GM19452 (cell line): ENCODE results near the gene NDRG3.

Source experiments
- ATAC-seq: cut with Tn5 transposase; IDR thresholded peaks from one replicate; pipeline ENCODE4 v1.9.1; 2021; ENCODE audit not compliant: unreplicated experiment

The NDRG3 gene

GRCh38 chr20:36745927-36746659, at the start of gene NDRG3:
Gene NDRG3, minus strand, starts transcription at chr20:36746090. Its CDS starts 24,355 bp downstream, at chr20:36721735.
- peak; percentile 88 for ATAC-seq

DNA sequence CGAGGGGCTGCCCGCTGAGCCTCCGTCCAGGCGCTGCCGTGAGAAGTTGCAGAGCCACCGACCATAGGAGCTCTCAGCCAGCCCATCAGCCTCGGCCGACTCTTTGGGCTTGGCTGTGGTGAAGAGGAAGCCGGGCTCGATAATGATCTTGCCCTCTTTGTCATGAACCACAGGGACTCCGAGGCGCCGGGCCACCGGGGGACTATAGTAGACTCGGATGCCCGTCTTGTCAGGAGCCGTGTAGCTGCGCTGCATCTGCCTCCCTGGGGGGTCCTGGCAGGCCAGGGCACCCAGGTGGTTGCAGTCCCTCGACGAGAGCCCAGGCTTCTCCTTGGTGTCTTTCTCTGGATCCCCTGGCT, 48.2 kb upstream of the NDRG3 start:
- no peak for ATAC-seq

DNA sequence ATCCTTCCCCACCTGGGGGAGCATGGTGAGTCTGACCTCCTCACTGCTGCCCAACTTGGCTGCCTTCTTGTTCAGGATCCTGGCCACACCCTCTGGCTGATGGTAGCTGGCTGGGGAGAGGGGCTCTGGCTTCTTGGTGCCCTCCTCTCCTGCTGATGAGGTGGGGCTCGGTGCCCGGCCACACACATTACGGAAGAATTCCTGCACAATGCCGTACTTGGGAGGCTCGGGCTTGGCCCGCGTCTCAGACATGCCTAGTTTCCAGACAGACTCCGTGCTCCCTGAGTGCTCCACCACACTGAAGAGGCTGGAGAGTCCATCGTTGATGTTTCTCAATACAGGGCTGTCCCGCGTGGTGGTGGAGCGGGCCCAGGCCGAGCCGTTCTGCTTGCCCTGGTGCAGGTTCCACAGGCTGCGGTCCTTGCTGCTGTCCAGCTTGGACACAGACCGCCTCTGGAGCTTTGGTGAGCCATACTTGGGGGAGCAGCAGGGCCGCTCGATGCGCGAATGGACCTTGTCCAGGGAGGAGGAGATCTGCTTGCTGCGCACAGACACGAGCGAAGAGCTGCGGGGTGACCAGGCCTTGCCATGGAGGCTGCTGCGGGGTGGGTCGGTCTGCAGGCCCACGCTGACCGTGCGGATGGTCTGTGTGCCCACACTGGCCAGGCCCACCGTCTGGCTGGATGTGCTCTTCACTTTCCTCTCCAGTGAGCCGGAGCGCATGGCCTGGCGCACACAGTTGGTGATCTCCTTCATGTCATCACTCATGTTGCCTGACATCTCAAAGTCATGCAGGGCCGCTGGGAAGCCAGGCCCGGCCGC, 47.6 kb upstream of the NDRG3 start:
- no peak for ATAC-seq

DNA sequence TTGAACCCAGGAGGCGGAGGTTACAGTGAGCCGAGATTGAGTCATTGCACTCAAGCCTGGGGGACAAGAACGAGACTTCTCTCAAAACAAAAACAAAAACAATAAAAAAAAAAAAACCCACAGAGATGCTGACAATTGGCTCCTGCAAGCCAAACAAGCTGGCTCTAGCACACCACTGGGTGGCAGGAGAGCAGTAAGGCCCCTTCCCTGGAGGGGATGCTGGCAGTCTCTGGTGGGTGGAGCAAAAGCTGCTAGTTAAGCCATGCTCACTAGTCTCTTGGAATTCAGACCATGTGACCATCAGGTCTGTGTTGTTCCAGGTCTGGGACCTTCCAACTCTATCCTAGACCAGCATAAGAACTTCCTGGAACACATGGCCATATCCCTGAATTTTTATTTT, 46.5 kb upstream of the NDRG3 start:
- no peak for ATAC-seq

- no peak for ATAC-seq
These were observed 46.0 kb upstream of the NDRG3 start for GRCh38 chr20:36791862-36792261.

DNA sequence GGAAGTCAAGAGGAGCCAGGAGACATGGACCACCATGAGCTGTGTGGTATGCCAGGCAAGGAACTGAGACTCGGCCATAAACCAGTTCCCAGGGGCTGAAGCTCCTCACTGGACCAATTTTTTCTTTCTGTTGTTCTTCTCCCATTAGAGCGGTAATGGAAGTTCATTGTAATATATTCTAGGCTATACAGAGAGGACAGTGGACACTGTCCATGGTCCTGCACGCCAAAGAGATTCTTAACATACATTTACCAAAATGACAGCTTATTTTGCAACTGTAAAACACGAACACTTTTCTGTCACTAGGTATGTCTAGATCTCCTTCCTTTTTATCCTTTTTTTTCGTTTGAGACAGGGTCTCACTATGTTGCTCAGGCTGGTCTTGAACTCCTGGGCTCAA, 40.8 kb upstream of the NDRG3 start:
- no peak for ATAC-seq

DNA sequence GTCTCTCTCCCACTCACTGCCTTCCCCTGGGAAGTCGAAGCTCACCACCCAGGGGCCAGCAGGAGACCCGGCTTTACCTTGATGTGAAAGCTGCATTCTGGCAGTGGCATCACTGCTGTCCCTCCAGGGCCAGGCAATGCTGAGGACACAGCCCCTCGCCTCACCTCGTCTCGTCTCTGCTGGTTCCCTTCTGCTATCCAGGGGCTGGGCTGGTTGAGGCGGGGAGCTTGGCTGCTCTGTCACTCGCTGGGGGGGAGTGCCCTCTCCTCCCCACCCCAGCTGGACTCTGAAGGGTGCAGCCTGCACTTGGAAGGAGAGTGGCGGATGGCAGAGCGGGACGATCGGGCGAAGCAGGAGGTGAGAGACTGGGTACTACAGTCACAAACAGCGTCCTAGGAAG, 40.4 kb upstream of the NDRG3 start:
- no peak for ATAC-seq

DNA sequence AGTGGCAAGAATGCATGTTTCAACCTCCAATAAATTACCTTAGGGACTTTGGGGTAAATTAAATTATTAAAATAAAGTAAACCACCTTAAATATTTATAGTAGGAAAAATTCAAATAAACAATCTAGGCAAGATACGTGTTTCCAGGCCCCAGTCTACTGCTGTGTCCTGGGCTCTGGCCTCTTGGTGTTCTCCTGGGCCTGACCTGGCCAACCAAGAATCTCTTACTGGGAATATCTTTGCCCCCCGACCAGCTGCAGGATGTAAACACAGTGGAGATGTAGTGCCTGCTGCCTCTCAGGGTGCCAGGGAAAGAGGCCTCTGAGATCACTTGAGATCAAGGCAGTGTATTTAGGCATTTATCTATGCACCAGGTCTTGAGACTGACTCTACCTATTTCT, 39.4 kb upstream of the NDRG3 start:
- ATAC-seq, result no peak

DNA sequence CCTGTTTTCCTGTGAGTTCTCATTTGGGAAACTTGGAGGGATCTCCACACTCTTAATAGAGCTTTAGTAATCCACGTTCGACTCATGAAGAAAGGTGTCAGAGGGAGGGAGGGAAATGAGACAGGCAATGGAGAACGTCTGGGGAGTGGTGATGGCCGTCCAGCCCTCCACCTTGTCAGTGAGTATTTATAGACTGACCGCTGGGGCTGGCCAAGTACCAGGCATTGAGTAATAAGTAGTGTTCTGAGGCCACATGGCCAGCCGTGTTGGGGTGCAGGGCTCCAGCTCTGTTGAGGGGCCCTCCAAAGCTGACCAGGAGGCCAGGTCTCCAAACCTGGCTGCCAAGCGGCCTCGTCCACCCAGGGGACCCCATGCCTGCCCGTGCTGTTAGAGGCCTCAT, 39.0 kb upstream of the NDRG3 start:
- no peak for ATAC-seq

DNA sequence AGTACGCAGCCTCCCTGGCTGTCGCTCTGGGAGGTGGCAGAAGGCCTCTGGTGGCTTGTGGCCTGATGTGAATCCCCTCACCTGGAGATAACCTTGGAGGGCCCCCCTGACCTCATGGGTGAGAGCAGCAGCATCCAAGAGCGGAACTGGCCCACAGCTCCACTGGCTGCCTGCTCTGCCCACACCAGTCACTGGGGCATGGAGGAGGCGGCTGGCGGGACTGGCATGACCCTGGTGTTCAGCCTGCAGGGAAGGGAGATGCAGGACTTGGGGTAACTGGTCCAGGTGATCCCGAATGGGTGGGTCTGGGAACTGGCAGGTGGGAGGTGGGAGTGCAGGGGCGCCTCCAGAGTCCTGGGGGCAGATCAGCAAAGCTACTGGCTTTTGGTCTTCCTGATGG, 38.2 kb upstream of the NDRG3 start:
- no peak for ATAC-seq

- ATAC-seq, result no peak
These were observed 33.8 kb upstream of the NDRG3 start for GRCh38 chr20:36779656-36780025.

DNA sequence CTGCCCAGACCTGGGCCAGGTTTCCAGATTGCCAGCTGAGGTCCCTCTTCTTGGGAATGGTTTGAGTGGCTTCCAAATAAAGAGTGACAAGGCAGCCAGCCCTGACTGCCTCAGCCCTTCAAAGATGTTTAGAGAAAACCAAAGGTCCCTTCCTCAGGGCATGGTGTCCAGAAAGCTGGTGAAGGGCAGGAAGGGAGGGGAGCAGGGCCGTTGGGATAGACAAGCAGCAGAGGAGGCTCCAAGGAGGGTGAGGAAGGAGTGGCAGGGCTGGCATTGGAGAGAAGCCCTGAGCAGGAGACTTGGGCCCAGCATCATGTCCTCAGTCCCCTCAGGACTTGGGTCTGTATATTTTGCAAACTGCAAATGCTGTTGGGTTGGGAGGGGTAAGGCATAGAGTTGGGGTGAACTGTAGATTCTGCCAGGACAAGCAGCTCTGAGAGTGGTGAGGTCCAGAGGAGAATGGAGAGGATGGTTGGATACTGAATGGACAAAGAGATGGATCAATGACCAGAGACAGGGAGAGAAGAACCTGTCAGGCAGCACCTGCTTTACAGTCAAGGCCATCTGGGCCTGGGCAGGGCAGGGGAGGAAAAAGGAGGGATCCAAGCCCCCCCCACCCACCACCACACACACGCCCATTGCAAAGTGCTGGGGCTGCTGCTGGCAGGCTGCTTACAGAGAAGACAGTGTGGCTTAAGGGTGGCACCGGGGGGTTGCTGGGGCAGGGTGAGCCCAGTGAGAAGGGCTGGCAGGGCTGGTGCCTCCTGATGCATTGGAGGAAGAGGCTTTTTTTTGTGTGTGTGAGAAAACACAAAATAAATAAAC, 33.2 kb upstream of the NDRG3 start:
- no peak for ATAC-seq

DNA sequence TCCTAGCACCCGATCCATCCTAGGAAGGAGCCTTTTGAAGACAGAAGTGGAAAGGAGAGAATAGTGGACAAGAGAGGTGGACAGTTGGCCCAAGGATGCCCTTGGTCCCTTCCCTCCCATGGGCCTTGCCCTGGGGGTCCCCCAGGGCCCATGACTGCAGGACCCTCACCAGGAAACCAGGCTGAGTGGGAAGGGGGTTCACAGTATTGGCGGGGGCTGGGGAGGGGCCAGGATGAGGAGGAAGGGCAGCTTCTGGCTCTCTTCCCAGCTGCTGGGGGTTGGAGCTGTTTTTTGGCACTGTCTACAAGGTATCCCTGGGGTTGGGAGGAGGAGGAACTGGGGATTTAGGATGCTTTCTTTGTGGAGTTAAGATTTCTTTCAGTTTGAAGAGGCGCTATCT, 31.7 kb upstream of the NDRG3 start:
- ATAC-seq, result no peak

DNA sequence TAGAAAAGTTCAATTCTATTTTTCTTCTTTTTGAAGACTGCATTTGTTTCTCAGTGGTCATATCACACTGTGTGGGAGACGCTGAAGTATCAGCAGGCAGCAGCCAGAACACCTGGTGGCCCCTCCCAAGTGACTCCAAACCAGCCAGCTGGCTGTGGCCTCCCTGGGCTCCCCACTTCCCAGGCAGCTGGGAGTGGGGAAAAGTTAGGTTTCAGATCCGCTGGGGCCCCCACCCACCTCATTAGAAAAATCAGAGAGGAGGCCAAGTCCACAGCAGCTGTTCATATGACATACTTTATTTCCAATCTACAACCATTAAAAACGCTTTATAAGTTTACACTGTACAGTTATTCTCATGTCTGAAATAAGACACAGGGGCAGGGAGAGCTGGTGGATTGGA, 31.3 kb upstream of the NDRG3 start:
- ATAC-seq, result no peak

DNA sequence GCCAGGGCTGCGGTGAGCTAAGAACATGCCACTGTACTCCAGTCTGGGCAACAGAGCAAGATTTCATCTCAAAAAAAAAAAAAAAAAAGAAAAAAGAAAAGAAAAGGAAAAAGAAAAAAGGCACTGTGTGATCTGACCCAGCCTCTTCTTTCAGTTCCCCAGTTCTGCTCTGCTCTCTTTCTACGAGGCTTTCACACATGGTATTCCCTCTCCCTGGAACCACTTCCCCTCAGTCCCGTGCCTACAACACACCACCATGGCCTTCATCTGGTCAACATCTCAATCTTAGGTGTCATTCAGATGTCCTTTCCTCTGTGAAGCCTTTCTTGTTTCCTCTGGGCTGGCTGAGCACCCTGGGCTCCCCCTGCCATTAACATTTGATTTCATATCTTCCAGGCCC, 29.9 kb upstream of the NDRG3 start:
- ATAC-seq, result no peak

DNA sequence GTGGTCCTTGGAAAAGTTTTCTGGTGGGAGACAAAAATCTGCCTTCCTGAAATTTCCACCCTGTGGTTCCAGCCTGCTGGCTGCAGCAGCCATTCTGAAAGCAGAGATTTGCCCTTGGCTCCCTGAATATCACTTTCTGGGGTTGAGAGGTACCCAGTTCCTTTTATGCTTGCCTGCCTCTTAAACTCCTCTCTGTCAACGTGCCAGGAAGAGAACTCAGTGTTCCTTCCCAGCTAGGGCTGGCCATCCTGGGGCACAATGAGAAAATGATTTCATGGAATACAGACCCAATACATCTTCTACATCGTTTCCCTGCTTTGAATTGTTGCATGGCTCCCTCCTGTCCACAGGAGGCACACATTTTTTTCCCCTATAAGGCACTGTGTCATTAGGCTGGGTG, 29.3 kb upstream of the NDRG3 start:
- no peak for ATAC-seq

DNA sequence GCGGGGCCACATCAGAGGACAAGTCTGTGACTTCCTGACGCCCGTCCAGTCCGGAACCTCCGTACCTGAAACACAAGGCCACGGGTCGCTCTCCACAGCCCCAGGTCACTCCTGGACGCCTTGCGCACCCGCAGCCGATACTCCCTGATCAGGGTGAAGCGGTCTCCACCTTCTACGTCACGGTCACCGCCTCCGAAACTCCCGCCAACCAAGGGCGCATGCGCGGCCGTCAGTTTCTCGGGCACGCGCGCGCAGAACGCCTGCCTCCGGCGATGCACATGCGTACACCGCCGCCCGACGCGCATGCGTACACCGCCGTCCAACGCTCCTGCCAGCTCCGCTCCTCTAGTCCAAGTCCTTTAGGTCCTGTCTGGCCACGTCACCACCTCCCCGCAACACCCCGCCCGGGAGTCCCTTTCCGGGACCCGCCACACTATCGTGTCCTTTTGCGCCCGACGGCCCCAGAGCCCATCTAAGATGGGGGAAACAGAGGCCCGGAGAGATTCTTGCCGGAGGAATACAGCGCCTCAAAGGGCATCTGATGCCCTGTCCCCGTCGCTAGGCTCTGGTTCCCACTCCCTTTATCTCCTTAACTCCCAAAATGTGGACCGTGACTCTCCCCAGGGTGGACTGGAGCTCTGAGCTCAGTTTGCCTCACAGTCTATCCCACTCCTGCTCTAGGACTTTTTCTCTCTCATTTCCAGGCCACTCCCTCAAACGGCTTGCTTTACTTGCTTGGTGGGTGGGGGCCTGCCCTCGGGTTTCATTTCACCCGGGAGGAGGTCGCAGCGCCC, 27.9 kb upstream of the NDRG3 start, which contains the start of gene DSN1:
TSS of gene DSN1 (minus strand) at position 167 of the 794 bp plus-strand sequence. CDS start 2,305 bp downstream, outside the sequence.
- ATAC-seq, result peak; percentile 81

- ATAC-seq, result peak; percentile 7
These were observed 27.3 kb upstream of the NDRG3 start for GRCh38 chr20:36773107-36773596.

DNA sequence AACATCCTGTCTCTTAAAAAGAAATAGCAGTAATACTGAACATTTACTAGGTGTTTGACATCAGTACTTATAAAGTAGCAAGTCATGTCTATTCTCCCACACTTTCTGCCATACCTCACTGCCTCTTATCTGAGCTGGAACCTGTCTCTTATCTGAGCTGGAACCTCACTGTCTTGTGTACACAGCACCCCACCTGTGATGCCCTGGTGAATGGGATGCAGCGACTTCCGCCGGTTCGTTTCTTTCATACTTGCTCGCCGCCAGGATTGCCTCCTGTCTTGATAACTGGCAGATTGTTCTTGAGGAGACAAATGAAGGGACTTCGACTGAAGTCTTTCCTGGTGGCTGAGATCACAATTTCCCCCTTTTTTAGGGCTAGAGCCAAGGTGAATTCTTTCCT, 24.8 kb upstream of the NDRG3 start:
- ATAC-seq, result no peak

GRCh38 chr20:36768768-36769430, 23.0 kb upstream of the NDRG3 start:
- ATAC-seq, result no peak
